DOHH2 (cell line): ENCODE results near the gene GLI3.

Source experiments
- H3F3A ChIP-seq: fragments of 200-600 bp; sonication (generic), shearing (Covaris generic); 2 replicates; pipeline ENCODE4 v1.6.0; 2016; ENCODE audit warnings: antibody characterized with exemption, mild to moderate bottlenecking; ENCODE audit not compliant: control insufficient read depth, insufficient read depth
- H3K27ac ChIP-seq: fragments of 200-600 bp; sonication (generic); 2 replicates; pipeline ENCODE4 v1.5.1; 2014; ENCODE audit warnings: low read depth, mild to moderate bottlenecking, low read length, moderate library complexity
- H3K27me3 ChIP-seq: fragments of 200-600 bp; sonication (generic); 2 replicates; pipeline ENCODE4 v1.6.1; 2014; ENCODE audit warnings: mild to moderate bottlenecking, low read length, mixed read lengths; ENCODE audit not compliant: control insufficient read depth
- H3K36me3 ChIP-seq: fragments of 200-600 bp; sonication (generic); 2 replicates; pipeline ENCODE4 v1.6.1; 2014; ENCODE audit warnings: mild to moderate bottlenecking, low read length, moderate library complexity, mixed read lengths; ENCODE audit not compliant: control insufficient read depth
- H3K4me1 ChIP-seq: fragments of 200-600 bp; sonication (generic); 2 replicates; pipeline ENCODE4 v1.6.1; 2014; ENCODE audit warnings: mild to moderate bottlenecking, low read length, mixed read lengths; ENCODE audit not compliant: control insufficient read depth
- H3K4me2 ChIP-seq: fragments of 200-600 bp; sonication (generic); 2 replicates; pipeline ENCODE4 v1.6.0; 2014; ENCODE audit warnings: mild to moderate bottlenecking, low read length, moderate library complexity
- H3K4me3 ChIP-seq: fragments of 200-600 bp; sonication (generic); 2 replicates; pipeline ENCODE4 v1.5.1; 2014; ENCODE audit warnings: mild to moderate bottlenecking, low read length, mixed read lengths
- H3K79me2 ChIP-seq: fragments of 200-600 bp; sonication (generic); 2 replicates; pipeline ENCODE4 v1.6.1; 2014; ENCODE audit warnings: mild to moderate bottlenecking, low read length, mixed read lengths; ENCODE audit not compliant: control insufficient read depth
- H3K9me2 ChIP-seq: fragments of 200-600 bp; sonication (generic); replicated peaks from 2 replicates; pipeline ENCODE4 v1.6.1; 2014; ENCODE audit warnings: mild to moderate bottlenecking, low read length, mixed read lengths; ENCODE audit not compliant: control insufficient read depth
- H3K9me3 ChIP-seq: fragments of 200-600 bp; sonication (generic); 2 replicates; pipeline ENCODE4 v1.6.1; 2014; ENCODE audit warnings: antibody characterized with exemption, low read length, mixed read lengths; ENCODE audit not compliant: control insufficient read depth, insufficient read depth
- H4K20me1 ChIP-seq: fragments of 200-600 bp; sonication (generic); 2 replicates; pipeline ENCODE4 v1.6.0; 2014; ENCODE audit warnings: low read depth, mild to moderate bottlenecking, antibody characterized with exemption, low read length, moderate library complexity; ENCODE audit not compliant: control insufficient read depth, insufficient read depth
- EZH2phosphoT487 ChIP-seq: fragments of 200-600 bp; sonication (generic); IDR thresholded peaks from 2 replicates; pipeline ENCODE4 v1.6.1; 2017; ENCODE audit warnings: borderline replicate concordance, mild to moderate bottlenecking, antibody characterized with exemption, low read length, moderate library complexity, mixed read lengths
- TF ChIP-seq, protein P1 (sequence below): fragments of 200-600 bp; sonication (generic); IDR thresholded peaks from one replicate; pipeline ENCODE4 v1.5.1; 2014; ENCODE audit warnings: antibody characterized with exemption, mild to moderate bottlenecking, low read depth, low read length; ENCODE audit not compliant: poor library complexity, severe bottlenecking

GLI3 gene

GRCh38 chr7:42183547-42183946 is 53.5 kb downstream of the GLI3 start:
- H3K36me3 ChIP-seq = no peaks in the 10 kb centered on the region
- H3K4me2 ChIP-seq = no peak overlapping the region
- no peaks in the 10 kb centered on the region for H3K27me3 ChIP-seq
- H3K9me3 ChIP-seq = no peaks in the 10 kb centered on the region
- H3F3A ChIP-seq = no peaks in the 10 kb centered on the region
- H3K27ac ChIP-seq = no peak overlapping the region
- TF ChIP-seq EZH2phosphoT487 = no peak
- TF ChIP-seq, protein P1, sequence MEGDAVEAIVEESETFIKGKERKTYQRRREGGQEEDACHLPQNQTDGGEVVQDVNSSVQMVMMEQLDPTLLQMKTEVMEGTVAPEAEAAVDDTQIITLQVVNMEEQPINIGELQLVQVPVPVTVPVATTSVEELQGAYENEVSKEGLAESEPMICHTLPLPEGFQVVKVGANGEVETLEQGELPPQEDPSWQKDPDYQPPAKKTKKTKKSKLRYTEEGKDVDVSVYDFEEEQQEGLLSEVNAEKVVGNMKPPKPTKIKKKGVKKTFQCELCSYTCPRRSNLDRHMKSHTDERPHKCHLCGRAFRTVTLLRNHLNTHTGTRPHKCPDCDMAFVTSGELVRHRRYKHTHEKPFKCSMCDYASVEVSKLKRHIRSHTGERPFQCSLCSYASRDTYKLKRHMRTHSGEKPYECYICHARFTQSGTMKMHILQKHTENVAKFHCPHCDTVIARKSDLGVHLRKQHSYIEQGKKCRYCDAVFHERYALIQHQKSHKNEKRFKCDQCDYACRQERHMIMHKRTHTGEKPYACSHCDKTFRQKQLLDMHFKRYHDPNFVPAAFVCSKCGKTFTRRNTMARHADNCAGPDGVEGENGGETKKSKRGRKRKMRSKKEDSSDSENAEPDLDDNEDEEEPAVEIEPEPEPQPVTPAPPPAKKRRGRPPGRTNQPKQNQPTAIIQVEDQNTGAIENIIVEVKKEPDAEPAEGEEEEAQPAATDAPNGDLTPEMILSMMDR = no peak
- no peak overlapping the region for H3K4me3 ChIP-seq
- H3K4me1 ChIP-seq = no peaks in the 10 kb centered on the region
- no peaks in the 10 kb centered on the region for H3K79me2 ChIP-seq
- H4K20me1 ChIP-seq = no peaks in the 10 kb centered on the region
- no peaks in the 10 kb centered on the region for H3K9me2 ChIP-seq

DNA sequence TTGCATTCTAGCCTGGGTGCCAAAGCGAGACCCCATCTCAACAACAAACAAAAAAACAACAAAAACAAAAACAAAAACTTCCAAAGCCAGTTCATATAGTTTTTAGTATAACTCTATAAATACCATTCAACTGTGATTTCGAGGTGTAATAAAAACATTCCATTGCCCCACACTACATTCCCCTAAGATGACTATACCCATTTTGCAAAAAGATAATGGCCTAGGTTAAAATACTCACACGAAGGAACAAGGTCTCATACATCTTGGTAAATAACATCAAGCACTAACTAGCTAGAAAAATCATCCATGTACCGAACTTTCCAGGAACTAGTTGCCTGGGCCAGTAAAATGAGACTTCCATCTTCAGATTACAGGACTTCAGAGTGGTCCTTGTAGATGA is 55.4 kb downstream of the GLI3 start:
- H4K20me1 ChIP-seq = no peaks in the 10 kb centered on the region
- H3K27me3 ChIP-seq = no peaks in the 10 kb centered on the region
- no peaks in the 10 kb centered on the region for H3K79me2 ChIP-seq
- H3K9me2 ChIP-seq = no peaks in the 10 kb centered on the region
- H3K27ac ChIP-seq = no peak overlapping the region
- H3F3A ChIP-seq = no peaks in the 10 kb centered on the region
- no peak overlapping the region for H3K4me3 ChIP-seq
- no peaks in the 10 kb centered on the region for H3K36me3 ChIP-seq
- TF ChIP-seq, protein P1 = no peak
- no peak for TF ChIP-seq EZH2phosphoT487
- no peaks in the 10 kb centered on the region for H3K9me3 ChIP-seq
- H3K4me2 ChIP-seq = no peak overlapping the region
- H3K4me1 ChIP-seq = no peaks in the 10 kb centered on the region

- no peaks in the 10 kb centered on the region for H3K9me2 ChIP-seq
- H3F3A ChIP-seq = no peaks in the 10 kb centered on the region
- no peaks in the 10 kb centered on the region for H4K20me1 ChIP-seq
- no peak overlapping the region for H3K4me3 ChIP-seq
- H3K4me2 ChIP-seq = no peak overlapping the region
- H3K36me3 ChIP-seq = no peaks in the 10 kb centered on the region
- no peak overlapping the region for H3K27ac ChIP-seq
- no peaks in the 10 kb centered on the region for H3K79me2 ChIP-seq
- no peak for TF ChIP-seq EZH2phosphoT487
- H3K9me3 ChIP-seq = no peaks in the 10 kb centered on the region
- H3K4me1 ChIP-seq = no peaks in the 10 kb centered on the region
- no peaks in the 10 kb centered on the region for H3K27me3 ChIP-seq
Measured at GRCh38 chr7:42180806-42181205, 56.2 kb downstream of the GLI3 start.

- Histone ChIP-seq H3K9me2 (no peaks in the 10 kb centered on the region), H3K9me3 (peaks cover 4% of the 10 kb centered on the region; the same call in 1 of the 2 replicates), H3K4me1 (no peaks in the 10 kb centered on the region), H3K4me2 (no peak overlapping the region), H3F3A (no peaks in the 10 kb centered on the region), H4K20me1 (no peaks in the 10 kb centered on the region), H3K27ac (no peak overlapping the region), H3K4me3 (no peak overlapping the region), H3K79me2 (no peaks in the 10 kb centered on the region), H3K27me3 (no peaks in the 10 kb centered on the region), H3K36me3 (no peaks in the 10 kb centered on the region)
- TF ChIP-seq, protein P1 = no peak
- no peak for TF ChIP-seq EZH2phosphoT487
Measured at GRCh38 chr7:42176724-42177101, 60.3 kb downstream of the GLI3 start.
